ENCODE data around the gene MOB3A.

The MOB3A gene

DNA sequence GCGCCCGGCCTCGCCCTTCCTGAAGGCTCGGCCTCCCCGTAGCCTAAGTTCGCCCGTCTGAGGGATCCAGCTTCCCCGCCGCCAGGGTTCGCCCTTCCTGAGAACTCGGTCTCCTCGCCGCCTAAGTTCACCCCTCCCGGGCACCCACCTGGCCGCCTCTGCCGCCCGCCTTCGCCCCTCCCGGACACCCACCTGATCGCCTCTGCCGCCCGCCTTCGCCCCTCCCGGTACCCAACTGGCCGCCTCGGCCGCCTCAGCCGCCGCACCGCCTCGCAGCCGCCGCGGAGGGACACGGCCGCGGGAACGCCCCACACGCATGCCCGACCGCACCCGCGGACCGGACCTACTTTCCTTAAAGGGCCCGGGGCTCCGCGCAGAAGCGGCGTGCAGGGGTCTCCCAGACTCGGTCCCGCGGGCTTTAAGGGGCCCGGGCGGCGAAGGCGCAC is at the start of gene MOB3A (continued):
- TF ChIP-seq TSHZ1 (tag by site-specific recombination; IDR thresholded peaks at IDR 0.05; ENCODE audit: borderline replicate concordance) (peak; percentile 45; the same call in 1 of the 2 replicates), SCRT2 (tag by site-specific recombination; IDR thresholded peaks at IDR 0.05) (no peak), ZNF19 (tag by site-specific recombination; IDR thresholded peaks at IDR 0.05; ENCODE audit: low read depth) (no peak), ZNF24 (tag by site-specific recombination; IDR thresholded peaks at IDR 0.05) (no peak), ZNF677 (tag by site-specific recombination; IDR thresholded peaks at IDR 0.05) (0 out of 2 replicates have a peak, but pooled peaks have one; percentile 26), ZNF692 (tag by site-specific recombination; IDR thresholded peaks at IDR 0.05) (peak; percentile 99), ZBTB8A (tag by site-specific recombination; IDR thresholded peaks at IDR 0.05) (peak; percentile 99), ZBTB10 (tag by site-specific recombination; IDR thresholded peaks at IDR 0.05) (peak; percentile 79; the same call in 1 of the 2 replicates), HOXC10 (CRISPR knock-in tag; IDR thresholded peaks at IDR 0.05) (no peak), ZNF184 (tag by site-specific recombination; IDR thresholded peaks at IDR 0.05) (peak; percentile 80; the same call in 1 of the 2 replicates), ZNF561 (tag by site-specific recombination; IDR thresholded peaks at IDR 0.05; ENCODE audit: borderline replicate concordance) (peak; percentile 96; the same call in 1 of the 2 replicates), ZNF394 (tag by site-specific recombination; IDR thresholded peaks at IDR 0.05; ENCODE audit: borderline replicate concordance) (peak; percentile 51; the same call in 1 of the 2 replicates), CTCF (tag by site-specific recombination; IDR thresholded peaks at IDR 0.05) (peak; percentile 94), ZNF354C (tag by site-specific recombination; IDR thresholded peaks at IDR 0.05; ENCODE audit: borderline replicate concordance, low read depth) (no peak), ZNF501 (tag by site-specific recombination; IDR thresholded peaks at IDR 0.05) (peak; percentile 79), ZXDB (tag by site-specific recombination; IDR thresholded peaks at IDR 0.05) (peak; percentile 99), ZNF791 (tag by site-specific recombination; IDR thresholded peaks at IDR 0.05) (peak; percentile 44; the same call in 1 of the 2 replicates), KLF7 (tag by site-specific recombination; IDR thresholded peaks at IDR 0.05; ENCODE audit: borderline replicate concordance) (peak; percentile 92)
- TF ChIP-seq, protein P1, sequence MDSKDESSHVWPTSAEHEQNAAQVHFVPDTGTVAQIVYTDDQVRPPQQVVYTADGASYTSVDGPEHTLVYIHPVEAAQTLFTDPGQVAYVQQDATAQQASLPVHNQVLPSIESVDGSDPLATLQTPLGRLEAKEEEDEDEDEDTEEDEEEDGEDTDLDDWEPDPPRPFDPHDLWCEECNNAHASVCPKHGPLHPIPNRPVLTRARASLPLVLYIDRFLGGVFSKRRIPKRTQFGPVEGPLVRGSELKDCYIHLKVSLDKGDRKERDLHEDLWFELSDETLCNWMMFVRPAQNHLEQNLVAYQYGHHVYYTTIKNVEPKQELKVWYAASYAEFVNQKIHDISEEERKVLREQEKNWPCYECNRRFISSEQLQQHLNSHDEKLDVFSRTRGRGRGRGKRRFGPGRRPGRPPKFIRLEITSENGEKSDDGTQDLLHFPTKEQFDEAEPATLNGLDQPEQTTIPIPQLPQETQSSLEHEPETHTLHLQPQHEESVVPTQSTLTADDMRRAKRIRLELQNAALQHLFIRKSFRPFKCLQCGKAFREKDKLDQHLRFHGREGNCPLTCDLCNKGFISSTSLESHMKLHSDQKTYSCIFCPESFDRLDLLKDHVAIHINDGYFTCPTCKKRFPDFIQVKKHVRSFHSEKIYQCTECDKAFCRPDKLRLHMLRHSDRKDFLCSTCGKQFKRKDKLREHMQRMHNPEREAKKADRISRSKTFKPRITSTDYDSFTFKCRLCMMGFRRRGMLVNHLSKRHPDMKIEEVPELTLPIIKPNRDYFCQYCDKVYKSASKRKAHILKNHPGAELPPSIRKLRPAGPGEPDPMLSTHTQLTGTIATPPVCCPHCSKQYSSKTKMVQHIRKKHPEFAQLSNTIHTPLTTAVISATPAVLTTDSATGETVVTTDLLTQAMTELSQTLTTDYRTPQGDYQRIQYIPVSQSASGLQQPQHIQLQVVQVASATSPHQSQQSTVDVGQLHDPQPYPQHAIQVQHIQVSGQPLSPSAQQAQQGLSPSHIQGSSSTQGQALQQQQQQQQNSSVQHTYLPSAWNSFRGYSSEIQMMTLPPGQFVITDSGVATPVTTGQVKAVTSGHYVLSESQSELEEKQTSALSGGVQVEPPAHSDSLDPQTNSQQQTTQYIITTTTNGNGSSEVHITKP (tag by site-specific recombination; IDR thresholded peaks at IDR 0.05) = peak; percentile 34; the same call in 1 of the 2 replicates
- TF ChIP-seq, protein P2, sequence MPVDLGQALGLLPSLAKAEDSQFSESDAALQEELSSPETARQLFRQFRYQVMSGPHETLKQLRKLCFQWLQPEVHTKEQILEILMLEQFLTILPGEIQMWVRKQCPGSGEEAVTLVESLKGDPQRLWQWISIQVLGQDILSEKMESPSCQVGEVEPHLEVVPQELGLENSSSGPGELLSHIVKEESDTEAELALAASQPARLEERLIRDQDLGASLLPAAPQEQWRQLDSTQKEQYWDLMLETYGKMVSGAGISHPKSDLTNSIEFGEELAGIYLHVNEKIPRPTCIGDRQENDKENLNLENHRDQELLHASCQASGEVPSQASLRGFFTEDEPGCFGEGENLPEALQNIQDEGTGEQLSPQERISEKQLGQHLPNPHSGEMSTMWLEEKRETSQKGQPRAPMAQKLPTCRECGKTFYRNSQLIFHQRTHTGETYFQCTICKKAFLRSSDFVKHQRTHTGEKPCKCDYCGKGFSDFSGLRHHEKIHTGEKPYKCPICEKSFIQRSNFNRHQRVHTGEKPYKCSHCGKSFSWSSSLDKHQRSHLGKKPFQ (tag by site-specific recombination; IDR thresholded peaks at IDR 0.05) = 0 out of 2 replicates have a peak, but pooled peaks have one; percentile 25
- TF ChIP-seq, protein P3, sequence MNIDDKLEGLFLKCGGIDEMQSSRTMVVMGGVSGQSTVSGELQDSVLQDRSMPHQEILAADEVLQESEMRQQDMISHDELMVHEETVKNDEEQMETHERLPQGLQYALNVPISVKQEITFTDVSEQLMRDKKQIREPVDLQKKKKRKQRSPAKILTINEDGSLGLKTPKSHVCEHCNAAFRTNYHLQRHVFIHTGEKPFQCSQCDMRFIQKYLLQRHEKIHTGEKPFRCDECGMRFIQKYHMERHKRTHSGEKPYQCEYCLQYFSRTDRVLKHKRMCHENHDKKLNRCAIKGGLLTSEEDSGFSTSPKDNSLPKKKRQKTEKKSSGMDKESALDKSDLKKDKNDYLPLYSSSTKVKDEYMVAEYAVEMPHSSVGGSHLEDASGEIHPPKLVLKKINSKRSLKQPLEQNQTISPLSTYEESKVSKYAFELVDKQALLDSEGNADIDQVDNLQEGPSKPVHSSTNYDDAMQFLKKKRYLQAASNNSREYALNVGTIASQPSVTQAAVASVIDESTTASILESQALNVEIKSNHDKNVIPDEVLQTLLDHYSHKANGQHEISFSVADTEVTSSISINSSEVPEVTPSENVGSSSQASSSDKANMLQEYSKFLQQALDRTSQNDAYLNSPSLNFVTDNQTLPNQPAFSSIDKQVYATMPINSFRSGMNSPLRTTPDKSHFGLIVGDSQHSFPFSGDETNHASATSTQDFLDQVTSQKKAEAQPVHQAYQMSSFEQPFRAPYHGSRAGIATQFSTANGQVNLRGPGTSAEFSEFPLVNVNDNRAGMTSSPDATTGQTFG (tag by site-specific recombination; IDR thresholded peaks at IDR 0.05; ENCODE audit: borderline replicate concordance) = peak; percentile 39; the same call in 1 of the 2 replicates

Measured in HEK293 (cell line).